Adrenal gland (tissue), 12 donors: ENCODE measurements around the gene UNC13B. TPM values are rescaled to one million over a fixed set of nuclear protein-coding genes. Genes with fewer than 3 reads are reported as not detected.

Experiments
- DNase-seq, 7 donors: peaks; one replicate each; pipeline ENCODE4 v3.0.0-alpha.2; 2019 to 2020
- H3K27ac ChIP-seq, 5 donors: fragments of 200-600 bp; sonication (generic) in 4 of 5; 1 replicate in 3 of 5; 2 replicates in 2 of 5; pipeline versions ENCODE4 v1.5.1 to v1.8.0; 2016 to 2020; ENCODE audit warnings: mild to moderate bottlenecking in 1 of 5
- H3K27me3 ChIP-seq: fragments of 200-600 bp; 2 replicates; pipeline ENCODE4 v1.8.0; 2021
- H3K36me3 ChIP-seq, 2 donors: fragments of 200-600 bp; replicated peaks in 1 of 2; 1 replicate in 1 of 2; 2 replicates in 1 of 2; pipeline versions ENCODE4 v1.5.1 to v1.8.0; 2018 to 2022
- H3K4me1 ChIP-seq, 2 donors: fragments of 200-600 bp; replicated peaks in 1 of 2; 1 replicate in 1 of 2; 2 replicates in 1 of 2; pipeline versions ENCODE4 v1.5.1 to v1.8.0; 2018 to 2021
- H3K4me3 ChIP-seq, 4 donors: fragments of 200-600 bp; sonication (generic) in 3 of 4; one replicate each; pipeline ENCODE4 v1.5.1; 2016 to 2018
- H3K9me3 ChIP-seq, 3 donors: fragments of 200-600 bp; sonication (generic) in 1 of 3; replicated peaks in 1 of 3; 1 replicate in 2 of 3; 2 replicates in 1 of 3; pipeline versions ENCODE4 v1.5.1 to v1.8.0; 2016 to 2021
- CTCF ChIP-seq, 6 experiments: fragments of 450-650 bp in 4 of 6; fragments of 200-600 bp in 2 of 6; sonication (generic) in 1 of 6; IDR thresholded peaks; 1 replicate in 5 of 6; 2 replicates in 1 of 6; pipeline versions ENCODE4 v1.5.1 to v1.8.0; 2016 to 2021; ENCODE audit warnings: antibody characterized with exemption in 6 of 6, mild to moderate bottlenecking in 2 of 6, moderate library complexity in 1 of 6
- POLR2A ChIP-seq, 2 donors: fragments of 450-650 bp; IDR thresholded peaks; one replicate each; pipeline ENCODE4 v1.6.1; 2017; ENCODE audit warnings: antibody characterized with exemption in 2 of 2, mild to moderate bottlenecking in 2 of 2, moderate library complexity in 1 of 2
- WGBS, 4 donors: extraction: QIAGEN DNeasy Blood & Tissue Kit in 2 of 4; methylation state at CpG; one replicate each; pipeline versions ENCODE4 v1.1.5 to v1.1.7; 2013 to 2017; 5-methylcytosine and 5-hydroxymethylcytosine counted together
- intact Hi-C, 2 donors: fragments of 100-400 bp; cut with DNase I; formaldehyde crosslinking; loops; one replicate each; pipeline versions ENCODE4 v1.14.1 to v1.15.0; 2022 to 2023
- polyA plus RNA-seq, 3 donors: library from polyadenylated mRNA; stranded (reverse); fragments of 200-250 nt in 2 of 3; fragments of 350-450 nt in 1 of 3; fragmentation: Illumina TruSeq in 1 of 3; extraction: RNeasy Lipid Tissue Mini Kit (QIAGEN cat#74804) in 1 of 3; gene quantifications; one replicate each; pipeline ENCODE4 v1.2.3, GENCODE V29; 2013 to 2014
- total RNA-seq, 9 donors: library from RNA; depleted of rRNA in 4 of 9; stranded (reverse); fragments of >200 nt in 4 of 9; fragments of 120-200 nt in 1 of 9; fragmentation: NEBNext Ultra II Directional in 1 of 9; extraction: Animal tissue kit (Norgen Biotek cat#: 25700) in 1 of 9; gene quantifications; one replicate each; pipeline versions ENCODE4 v1.1.0 to v1.2.4, GENCODE V29; 2013 to 2023
- donor health status: healthy with polysubstance abuse.
- donor health status: Bipolar disorder and iron deficiency.
- donor health status: DM: yes; HTN: yes; CAD: no.
- donor health status: DM: no; HTN: no; CAD: no.
- donor health status: DM: no; HTN: no; CAD: no.
- donor health status: DM: yes; HTN: yes; CAD: no.

Gene UNC13B
- total and polyA plus RNA-seq, 12 donors = 11.1 to 42.2 (median 30.5) TPM

- no peak for DNase-seq
- WGBS, 4 donors = 87 to 96% (median 91%) methylated on average over 2 of the region's 2 CpGs
- Histone ChIP-seq H3K4me3 (no peak overlapping the region), H3K27me3 (peaks cover 4% of the 10 kb centered on the region), H3K36me3 (no peaks in the 10 kb centered on the region), H3K4me1 (no peaks in the 10 kb centered on the region), H3K9me3 (no peaks in the 10 kb centered on the region), H3K27ac (no peak overlapping the region)
- TF ChIP-seq POLR2A (IDR thresholded peaks at IDR 0.05) = no peak
- TF ChIP-seq CTCF (IDR thresholded peaks at IDR 0.05) = no peak
- intact Hi-C loops = no loop called here
These were observed 270.3 kb downstream of the UNC13B start for GRCh38 chr9:35432076-35432475.

- 44 to 76% (median 55%) methylated on average over 1 of the region's 1 CpG for whole genome bisulfite sequencing, 4 donors
- no peaks in the 10 kb centered on the region for H3K4me1 ChIP-seq
- H3K36me3 ChIP-seq = no peaks in the 10 kb centered on the region
- no peak overlapping the region for H3K4me3 ChIP-seq
- H3K27ac ChIP-seq = no peak overlapping the region
- TF ChIP-seq CTCF (IDR thresholded peaks at IDR 0.05) = no peak
- no peak for TF ChIP-seq POLR2A (IDR thresholded peaks at IDR 0.05)
- intact Hi-C loops = no loop called here
- H3K9me3 ChIP-seq = no peaks in the 10 kb centered on the region
- H3K27me3 ChIP-seq = peaks cover 4% of the 10 kb centered on the region
- no peak for DNase-seq
These were observed 275.1 kb downstream of the UNC13B start for GRCh38 chr9:35436933-35437332.

- Histone ChIP-seq H3K27ac (no peak overlapping the region), H3K36me3 (no peaks in the 10 kb centered on the region), H3K27me3 (no peaks in the 10 kb centered on the region), H3K4me1 (no peaks in the 10 kb centered on the region), H3K4me3 (no peak overlapping the region), H3K9me3 (no peaks in the 10 kb centered on the region)
- DNase-seq = no peak
- intact Hi-C loops = no loop called here
- TF ChIP-seq POLR2A (IDR thresholded peaks at IDR 0.05) = no peak
- no peak for TF ChIP-seq CTCF (IDR thresholded peaks at IDR 0.05)
- 83 to 93% (median 91%) methylated on average over 3 of the region's 3 CpGs for WGBS, 4 donors
These were observed 284.2 kb downstream of the UNC13B start for GRCh38 chr9:35446012-35446411.

GRCh38 chr9:35448496-35448895, 286.7 kb downstream of the UNC13B start:
- TF ChIP-seq POLR2A (IDR thresholded peaks at IDR 0.05) (no peak), CTCF (IDR thresholded peaks at IDR 0.05) (no peak)
- Histone ChIP-seq H3K27me3 (no peaks in the 10 kb centered on the region), H3K4me1 (no peaks in the 10 kb centered on the region), H3K36me3 (no peaks in the 10 kb centered on the region), H3K9me3 (no peaks in the 10 kb centered on the region), H3K4me3 (no peak overlapping the region), H3K27ac (no peak overlapping the region)
- 26 to 52% (median 49%) methylated on average over 1 of the region's 1 CpG for WGBS, 4 donors
- DNase-seq = no peak
- intact Hi-C loops = no loop called here
